ENCODE data around the gene PRIM2. TPM values are rescaled to one million over a fixed set of nuclear protein-coding genes. Genes with fewer than 3 reads are reported as not detected.

PRIM2 gene
- total RNA-seq, 4 donors from 2014 or later, result 8.5 to 14.6 (median 11.0) TPM

Other genes with a start within 250 kb of the PRIM2 start
- 100 to 1,000 TPM in 1 of 4 donors, 10 to 100 TPM in 3; 34.9 to 102 (median 42.7) TPM for gene ZNF451, start 227.4 kb upstream of the PRIM2 start, total RNA-seq
- 1 to 10 TPM in 2 of 4 donors, under 1 TPM in 2; 0.64 to 1.3 (median 1.0) TPM for gene BAG2, start 145.3 kb upstream of the PRIM2 start, total RNA-seq
- gene RAB23, start 95.3 kb upstream of the PRIM2 start, total RNA-seq, result 1 to 10 TPM; 4.9 to 8.3 (median 5.9) TPM